Measurements from ENCODE around the gene TAOK2. TPM values are rescaled to one million over a fixed set of nuclear protein-coding genes. Genes with fewer than 3 reads are reported as not detected.
A peak's percentile ranks its signal among the peaks of the same experiment; 100 is the strongest.

Gene TAOK2
- total RNA-seq, 1 donor from 2014 or later = 75.4 TPM

DNA sequence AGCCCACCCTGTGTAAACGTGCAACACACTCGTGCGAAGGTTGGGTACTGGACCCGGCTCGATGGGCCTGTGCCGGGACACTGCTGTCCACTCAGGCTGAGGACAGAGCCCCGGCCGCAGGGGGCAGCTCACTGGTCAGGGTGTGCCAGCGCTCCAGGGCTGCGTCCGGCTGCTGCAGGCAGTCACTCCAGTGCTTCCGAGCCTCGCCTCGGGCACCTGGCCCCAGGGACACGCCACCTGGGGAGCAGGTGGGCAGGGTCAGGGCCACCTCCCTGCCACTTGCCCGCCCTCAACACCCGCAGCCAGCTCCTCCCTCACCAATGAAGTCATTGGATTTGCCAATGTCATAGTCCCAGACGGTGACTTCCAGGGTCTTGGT is 32.4 kb downstream of the TAOK2 start:
- Histone ChIP-seq H3K4me1 (peaks cover 5% of the 10 kb centered on the region), H3K9me3 (no peaks in the 10 kb centered on the region), H3K27me3 (peaks cover 28% of the 10 kb centered on the region), H3K36me3 (peaks cover 3% of the 10 kb centered on the region), H3K27ac (no peak overlapping the region), H3K4me3 (no peak overlapping the region)
- no peak for ATAC-seq
- intact Hi-C loops (cut with DNase I) = loop anchor here (10.0 kb wide), 1 partner anchor 151 kb away; no protein-coding TSS in a partner anchor
- TF ChIP-seq, protein P1, sequence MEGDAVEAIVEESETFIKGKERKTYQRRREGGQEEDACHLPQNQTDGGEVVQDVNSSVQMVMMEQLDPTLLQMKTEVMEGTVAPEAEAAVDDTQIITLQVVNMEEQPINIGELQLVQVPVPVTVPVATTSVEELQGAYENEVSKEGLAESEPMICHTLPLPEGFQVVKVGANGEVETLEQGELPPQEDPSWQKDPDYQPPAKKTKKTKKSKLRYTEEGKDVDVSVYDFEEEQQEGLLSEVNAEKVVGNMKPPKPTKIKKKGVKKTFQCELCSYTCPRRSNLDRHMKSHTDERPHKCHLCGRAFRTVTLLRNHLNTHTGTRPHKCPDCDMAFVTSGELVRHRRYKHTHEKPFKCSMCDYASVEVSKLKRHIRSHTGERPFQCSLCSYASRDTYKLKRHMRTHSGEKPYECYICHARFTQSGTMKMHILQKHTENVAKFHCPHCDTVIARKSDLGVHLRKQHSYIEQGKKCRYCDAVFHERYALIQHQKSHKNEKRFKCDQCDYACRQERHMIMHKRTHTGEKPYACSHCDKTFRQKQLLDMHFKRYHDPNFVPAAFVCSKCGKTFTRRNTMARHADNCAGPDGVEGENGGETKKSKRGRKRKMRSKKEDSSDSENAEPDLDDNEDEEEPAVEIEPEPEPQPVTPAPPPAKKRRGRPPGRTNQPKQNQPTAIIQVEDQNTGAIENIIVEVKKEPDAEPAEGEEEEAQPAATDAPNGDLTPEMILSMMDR (IDR thresholded peaks at IDR 0.05) = no peak
- no peak for DNase-seq

- intact Hi-C loops (cut with DNase I) = loop anchor here (10.0 kb wide), 1 partner anchor 152 kb away; no protein-coding TSS in a partner anchor
- DNase-seq = no peak
- H3K27ac ChIP-seq = no peak overlapping the region
Measured at GRCh38 chr16:30006659-30007377, 33.1 kb downstream of the TAOK2 start.

GRCh38 chr16:30007378-30007895 is 33.8 kb downstream of the TAOK2 start:
- TF ChIP-seq, protein P1 (IDR thresholded peaks at IDR 0.05) = no peak
- DNase-seq = no peak
- H3K36me3 ChIP-seq = no peaks in the 10 kb centered on the region
- no peaks in the 10 kb centered on the region for H3K9me3 ChIP-seq
- peaks cover 5% of the 10 kb centered on the region for H3K4me1 ChIP-seq
- no peak overlapping the region for H3K27ac ChIP-seq
- H3K27me3 ChIP-seq = peaks cover 41% of the 10 kb centered on the region
- no peak for ATAC-seq
- intact Hi-C loops (cut with DNase I) = loop anchor here (10.0 kb wide), 1 partner anchor 153 kb away; no protein-coding TSS in a partner anchor
- no peak overlapping the region for H3K4me3 ChIP-seq

More at GRCh38 chr16:30006659-30007377, 33.1 kb downstream of the TAOK2 start:
- H3K9me3 ChIP-seq = no peaks in the 10 kb centered on the region
- no peaks in the 10 kb centered on the region for H3K36me3 ChIP-seq
- H3K4me3 ChIP-seq = no peak overlapping the region
- TF ChIP-seq, protein P1 (IDR thresholded peaks at IDR 0.05) = no peak
- peaks cover 35% of the 10 kb centered on the region for H3K27me3 ChIP-seq
- no peak for ATAC-seq
- H3K4me1 ChIP-seq = peaks cover 5% of the 10 kb centered on the region

GRCh38 chr16:30009085-30009862 is 35.6 kb downstream of the TAOK2 start:
- H3K27me3 ChIP-seq = peaks cover 42% of the 10 kb centered on the region
- intact Hi-C loops (cut with DNase I) = loop anchor here (10.0 kb wide), 1 partner anchor 154 kb away; no protein-coding TSS in a partner anchor
- H3K4me1 ChIP-seq = peaks cover 5% of the 10 kb centered on the region
- TF ChIP-seq, protein P1 (IDR thresholded peaks at IDR 0.05) = no peak
- no peak overlapping the region for H3K27ac ChIP-seq
- no peaks in the 10 kb centered on the region for H3K36me3 ChIP-seq
- DNase-seq (no peak), ATAC-seq (no peak)
- H3K4me3 ChIP-seq = no peak overlapping the region
- no peaks in the 10 kb centered on the region for H3K9me3 ChIP-seq

DNA sequence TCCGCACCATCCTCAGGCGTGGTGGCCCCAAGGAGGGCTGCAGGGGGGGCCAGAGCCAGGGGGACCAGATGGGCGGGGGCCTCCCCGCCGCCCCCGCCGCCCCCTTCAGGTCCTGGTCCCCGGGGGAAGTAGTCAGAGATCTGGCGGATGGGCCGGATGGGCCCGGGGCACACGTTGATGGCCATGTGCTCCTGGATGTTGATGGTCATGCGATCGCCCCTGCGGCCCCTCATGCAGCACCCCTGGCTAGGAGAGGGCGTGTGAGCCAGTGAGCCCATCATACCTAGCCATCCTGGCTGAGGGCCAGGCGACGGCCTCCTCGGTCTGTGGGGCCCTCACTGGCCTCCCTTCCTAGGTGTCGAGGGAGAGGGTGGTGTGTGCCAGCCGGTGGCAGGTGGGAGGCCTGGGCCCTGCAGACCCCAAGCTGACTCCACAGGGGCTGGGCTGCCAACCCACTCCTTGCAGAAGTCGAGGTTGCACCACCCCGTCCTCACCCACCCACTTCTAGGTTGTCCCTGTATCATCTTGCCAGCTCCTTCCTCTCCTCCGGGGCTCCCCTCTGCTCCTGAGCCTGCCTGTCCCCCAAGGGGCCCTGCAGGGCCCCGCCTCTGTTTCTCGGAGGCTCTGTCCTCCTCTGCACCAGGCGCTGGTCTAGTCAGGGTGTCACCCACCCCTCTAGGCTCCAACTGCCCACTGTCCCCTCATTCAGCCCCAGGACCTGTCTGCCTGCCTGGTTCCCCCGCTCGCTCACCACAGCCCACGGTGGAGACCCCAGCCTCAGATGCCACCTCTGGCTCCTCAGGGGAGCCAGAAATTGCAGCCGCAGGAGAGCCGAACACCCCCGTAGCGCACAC is 36.5 kb downstream of the TAOK2 start:
- H3K27me3 ChIP-seq = peaks cover 42% of the 10 kb centered on the region
- H3K9me3 ChIP-seq = no peaks in the 10 kb centered on the region
- ATAC-seq = no peak
- DNase-seq = no peak
- H3K4me1 ChIP-seq = peaks cover 5% of the 10 kb centered on the region
- TF ChIP-seq, protein P1 (IDR thresholded peaks at IDR 0.05) = no peak
- H3K4me3 ChIP-seq = peak overlapping the region; percentile 34
- no peak overlapping the region for H3K27ac ChIP-seq
- no peaks in the 10 kb centered on the region for H3K36me3 ChIP-seq
- intact Hi-C loops (cut with DNase I) = loop anchor here (10.0 kb wide), 2 partner anchors 155 to 315 kb away; no protein-coding TSS in a partner anchor
